H1 (cell line): ENCODE data around the gene RPL32. TPM values are rescaled to one million over a fixed set of nuclear protein-coding genes. Genes with fewer than 3 reads are reported as not detected.

Experiments
- CTCF ChIA-PET: fragments of 300-600 bp; sonication (Branson Sonifier 250); formaldehyde crosslinking; loops from one replicate; lab custom pipeline; 2021; ENCODE audit not compliant: partially characterized antibody; lab: Charles Lee
- POLR2A ChIA-PET: fragments of 300-600 bp; sonication (Branson Sonifier 250); formaldehyde crosslinking; loops from one replicate; lab custom pipeline; 2021; ENCODE audit warnings: inconsistent platforms; ENCODE audit not compliant: partially characterized antibody; lab: Charles Lee
- DNase-seq, 2 experiments: peaks; one replicate each; pipeline versions ENCODE4 v3.0.0 to v3.0.0-alpha.2; 2010 to 2022; ENCODE audit warnings: low spot score in 2 of 2, low read depth in 1 of 2, mixed read lengths in 1 of 2
- FAIRE-seq: peaks from 2 replicates; lab custom pipeline; 2011; peaks lifted over from hg19 to GRCh38; lab: Jason Lieb, UNC
- H2AFZ ChIP-seq: 2 replicates; pipeline ENCODE4 v1.8.1; 2012; ENCODE audit warnings: low read length, inconsistent platforms
- H2AK5ac ChIP-seq: 2 replicates; pipeline ENCODE4 v1.6.1; 2013; ENCODE audit warnings: low read depth, low read length
- H2BK120ac ChIP-seq: replicated peaks from 2 replicates; pipeline ENCODE3; 2013; ENCODE audit warnings: low read depth, low read length, inconsistent platforms
- H2BK12ac ChIP-seq: 2 replicates; pipeline ENCODE4 v1.6.1; 2013; ENCODE audit warnings: low read depth, low read length
- H2BK15ac ChIP-seq: 2 replicates; pipeline ENCODE4 v1.6.1; 2013; ENCODE audit warnings: low read length
- H2BK20ac ChIP-seq: 2 replicates; pipeline ENCODE4 v1.6.1; 2013; ENCODE audit warnings: low read length
- H2BK5ac ChIP-seq: 2 replicates; pipeline ENCODE4 v1.6.1; 2013; ENCODE audit warnings: low read depth, low read length
- H3K14ac ChIP-seq: 2 replicates; pipeline ENCODE4 v1.6.1; 2013; ENCODE audit warnings: inconsistent platforms; ENCODE audit not compliant: insufficient read length
- H3K18ac ChIP-seq: 2 replicates; pipeline ENCODE4 v1.6.1; 2013; ENCODE audit warnings: low read length; ENCODE audit errors: extremely low read depth
- H3K23ac ChIP-seq: 2 replicates; pipeline ENCODE4 v1.6.1; 2013; ENCODE audit warnings: inconsistent platforms; ENCODE audit not compliant: insufficient read length
- H3K23me2 ChIP-seq: 2 replicates; pipeline ENCODE4 v1.6.1; 2013; ENCODE audit warnings: low read depth, low read length
- H3K27ac ChIP-seq: 2 replicates; pipeline ENCODE4 v1.6.1; 2011; ENCODE audit warnings: low read depth, low read length, inconsistent platforms
- H3K27me3 ChIP-seq, 4 experiments: replicated peaks in 1 of 4; 1 replicate in 1 of 4; 2 replicates in 3 of 4; pipeline versions ENCODE4 v1.6.1 to v1.8.1; 2011 to 2013; ENCODE audit warnings: low read length in 3 of 4, mild to moderate bottlenecking in 3 of 4, inconsistent platforms in 2 of 4, mixed read lengths in 2 of 4, moderate library complexity in 1 of 4; ENCODE audit not compliant: control insufficient read depth in 3 of 4, insufficient read depth in 3 of 4; ENCODE audit errors: extremely low read depth in 1 of 4
- H3K36me3 ChIP-seq, 4 experiments: 2 replicates each; pipeline versions ENCODE4 v1.6.1 to v1.8.1; 2011 to 2013; ENCODE audit warnings: mild to moderate bottlenecking in 4 of 4, low read length in 3 of 4, moderate library complexity in 2 of 4, control low read depth in 1 of 4, inconsistent platforms in 1 of 4; ENCODE audit not compliant: insufficient read depth in 4 of 4, control insufficient read depth in 2 of 4
- H3K4ac ChIP-seq: replicated peaks from 2 replicates; pipeline ENCODE3; 2013; ENCODE audit warnings: low read length, low read depth, mixed read lengths, inconsistent platforms; ENCODE audit not compliant: insufficient read length
- H3K4me1 ChIP-seq, 4 experiments: replicated peaks in 1 of 4; 1 replicate in 1 of 4; 2 replicates in 3 of 4; pipeline versions ENCODE4 v1.6.1 to v1.8.1; 2011 to 2013; ENCODE audit warnings: low read length in 3 of 4, inconsistent platforms in 2 of 4, mixed read lengths in 1 of 4; ENCODE audit not compliant: insufficient read depth in 4 of 4, control insufficient read depth in 3 of 4
- H3K4me2 ChIP-seq, 2 experiments: 2 replicates each; pipeline versions ENCODE4 v1.6.1 to v1.8.1; 2011 to 2013; ENCODE audit warnings: low read depth in 2 of 2, low read length in 2 of 2, control low read depth in 1 of 2, inconsistent platforms in 1 of 2, mild to moderate bottlenecking in 1 of 2; ENCODE audit not compliant: insufficient read depth in 1 of 2
- H3K4me3 ChIP-seq, 4 experiments: fragments of 200-600, 300-600 bp in 1 of 4; sonication (generic), shearing (Covaris generic), sonication (Bioruptor Twin) in 1 of 4; 2 replicates each; pipeline versions ENCODE4 v1.5.1 to v1.8.1; 2011 to 2016; ENCODE audit warnings: low read length in 4 of 4, low read depth in 3 of 4, control low read depth in 2 of 4, inconsistent platforms in 2 of 4, mild to moderate bottlenecking in 2 of 4, mixed read lengths in 1 of 4, moderate library complexity in 1 of 4; ENCODE audit not compliant: insufficient read depth in 2 of 4; ENCODE audit errors: extremely low read depth in 1 of 4
- H3K56ac ChIP-seq: replicated peaks from 2 replicates; pipeline ENCODE3; 2013; ENCODE audit warnings: low read depth, mild to moderate bottlenecking, mixed read lengths, low read length, inconsistent platforms; ENCODE audit not compliant: insufficient read length
- H3K79me1 ChIP-seq: 2 replicates; pipeline ENCODE4 v1.6.1; 2013; ENCODE audit warnings: low read depth, low read length, control low read depth
- H3K79me2 ChIP-seq, 2 experiments: 2 replicates each; pipeline versions ENCODE4 v1.6.1 to v1.8.1; 2012 to 2013; ENCODE audit warnings: low read length in 2 of 2, mild to moderate bottlenecking in 2 of 2, inconsistent platforms in 1 of 2; ENCODE audit not compliant: insufficient read depth in 2 of 2, control insufficient read depth in 1 of 2
- H3K9ac ChIP-seq, 4 experiments: replicated peaks in 1 of 4; 1 replicate in 1 of 4; 2 replicates in 3 of 4; pipeline versions ENCODE4 v1.6.1 to v1.8.1; 2011 to 2013; ENCODE audit warnings: low read depth in 3 of 4, low read length in 3 of 4, control low read depth in 2 of 4, mild to moderate bottlenecking in 2 of 4, moderate library complexity in 2 of 4, inconsistent platforms in 1 of 4; ENCODE audit errors: extremely low read depth in 1 of 4
- H3K9me3 ChIP-seq, 2 experiments: 2 replicates each; pipeline versions ENCODE4 v1.6.1 to v1.8.1; 2012 to 2013; ENCODE audit warnings: mild to moderate bottlenecking in 2 of 2, moderate library complexity in 2 of 2, control low read depth in 1 of 2, inconsistent platforms in 1 of 2, low read depth in 1 of 2, low read length in 1 of 2, mixed read lengths in 1 of 2; ENCODE audit not compliant: insufficient read depth in 2 of 2
- H4K20me1 ChIP-seq, 2 experiments: replicated peaks in 1 of 2; 2 replicates each; pipeline versions ENCODE3 to v1.8.1; 2011 to 2013; ENCODE audit warnings: inconsistent platforms in 2 of 2, low read length in 2 of 2, mild to moderate bottlenecking in 1 of 2; ENCODE audit not compliant: insufficient read depth in 2 of 2, control insufficient read depth in 1 of 2
- H4K5ac ChIP-seq: 2 replicates; pipeline ENCODE4 v1.6.1; 2013; ENCODE audit warnings: low read length, low read depth, mixed read lengths, inconsistent platforms; ENCODE audit not compliant: insufficient read length
- H4K8ac ChIP-seq: 2 replicates; pipeline ENCODE4 v1.8.0; 2013; ENCODE audit warnings: mild to moderate bottlenecking, moderate library complexity, low read length, inconsistent platforms; ENCODE audit not compliant: insufficient read depth; ENCODE audit errors: extremely low read depth
- H4K91ac ChIP-seq: replicated peaks from 2 replicates; pipeline ENCODE3; 2013; ENCODE audit warnings: low read length, mixed read lengths, inconsistent platforms; ENCODE audit not compliant: insufficient read length
- WGBS, 2 experiments: shearing (Covaris generic) in 1 of 2; methylation state at CpG; one replicate each; pipeline versions ENCODE4 v1.1.6 to v1.1.7; 2013 to 2015; ENCODE audit warnings: low lambda C conversion rate in 2 of 2, mixed read lengths in 2 of 2, inconsistent platforms in 1 of 2, low coverage in 1 of 2, missing lambda C conversion rate in 1 of 2; ENCODE audit not compliant: insufficient replicate concordance in 2 of 2, insufficient coverage in 1 of 2, insufficient read length in 1 of 2; ENCODE audit errors: extremely low coverage in 1 of 2, missing lambda C conversion rate in 1 of 2; 5-methylcytosine and 5-hydroxymethylcytosine counted together
- polyA plus RNA-seq, 7 experiments: library from polyadenylated mRNA; depleted of rRNA in 3 of 7; stranded (reverse) in 5 of 7; unstranded in 2 of 7; fragments of >200 nt in 5 of 7; fragments of 200-250 nt in 2 of 7; gene quantifications; 1 replicate in 5 of 7; 2 replicates in 1 of 7; 4 replicates in 1 of 7; pipeline versions ENCODE4 v1.2.1 to v1.2.3, GENCODE V29; 2011 to 2013; ENCODE audit warnings: missing spikeins in 2 of 7, mixed read lengths in 2 of 7
- total RNA-seq: library from RNA; stranded (reverse); fragmentation: NEBNext Ultra II Directional; extraction: Animal tissue kit (Norgen Biotek cat#: 25700); gene quantifications from 2 replicates; pipeline ENCODE4 v1.2.1, GENCODE V29; 2021
- TF ChIP-seq, protein P1 (sequence below): IDR thresholded peaks from 2 replicates; pipeline ENCODE4 v1.6.1; 2012; ENCODE audit warnings: low read length, inconsistent platforms
- TF ChIP-seq, protein P2 (sequence below), 3 experiments: IDR thresholded peaks; 1 replicate in 2 of 3; 2 replicates in 1 of 3; pipeline versions ENCODE4 v1.5.1 to v1.6.1; 2011; ENCODE audit warnings: low read length in 3 of 3, mild to moderate bottlenecking in 3 of 3, inconsistent platforms in 2 of 3, low read depth in 1 of 3, moderate library complexity in 1 of 3; ENCODE audit not compliant: insufficient read depth in 1 of 3; ENCODE audit errors: control extremely low read depth in 1 of 3

Gene RPL32
- total and polyA plus RNA-seq, 2 of the 8 experiments (the other 6 are each of a cell fraction or from before 2014, with no cell fraction given): 1,443 to 2,043 TPM

DNA sequence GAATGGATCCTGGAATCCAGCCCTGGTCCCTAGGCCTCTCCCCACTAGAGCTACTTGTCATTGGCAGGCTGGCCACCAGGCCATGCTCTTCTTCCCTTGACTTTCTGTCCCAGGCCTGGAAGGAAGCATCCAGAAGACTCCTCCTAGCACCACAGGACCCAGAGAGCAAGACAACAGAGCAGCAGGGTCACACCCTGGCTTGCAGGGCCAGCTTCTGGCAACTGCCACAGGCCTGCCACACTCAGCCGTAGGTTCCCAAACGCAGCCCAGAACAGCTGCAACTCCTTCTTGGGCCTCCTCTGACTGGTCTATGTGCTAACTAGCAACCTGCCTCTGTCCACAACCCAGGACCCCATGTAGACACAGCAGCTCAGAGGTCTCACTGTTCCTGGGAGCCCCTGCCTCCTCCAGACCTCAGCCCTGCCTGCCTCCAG, 36.8 kb upstream of the RPL32 start:
- Histone ChIP-seq H4K20me1 (peaks cover 0 to 3% of the 10 kb centered on the region in 2 experiments), H3K27me3 (peaks cover 0 to 15% (median 8%) of the 10 kb centered on the region in 4 experiments; a peak in 3 of 7 replicates), H2BK120ac (no peak overlapping the region), H2BK5ac (no peak overlapping the region), H3K14ac (no peak overlapping the region), H3K9me3 (no peaks in the 10 kb centered on the region), H3K27ac (no peak overlapping the region), H4K91ac (no peak overlapping the region), H2AFZ (no peak overlapping the region), H3K79me2 (no peaks in the 10 kb centered on the region), H3K9ac (no peak overlapping the region), H2BK20ac (no peak overlapping the region), H2BK15ac (no peak overlapping the region), H4K8ac (no peak overlapping the region), H3K79me1 (no peaks in the 10 kb centered on the region), H3K23ac (no peak overlapping the region), H2AK5ac (no peak overlapping the region), H3K4me3 (no peak overlapping the region), H3K4me1 (peaks cover 0 to 3% (median 0%) of the 10 kb centered on the region in 4 experiments; a peak in 2 of 7 replicates), H3K4ac (no peak overlapping the region), H2BK12ac (no peak overlapping the region), H3K36me3 (no peaks in the 10 kb centered on the region), H3K23me2 (no peaks in the 10 kb centered on the region; the same call in 1 of the 2 replicates), H3K18ac (no peak overlapping the region), H4K5ac (no peak overlapping the region), H3K4me2 (no peak overlapping the region), H3K56ac (no peak overlapping the region)
- FAIRE-seq: no peak
- ChIA-PET CTCF (interaction anchor here (0.8 to 21.3 kb wide), 9 partner anchors 11 to 214 kb away, joined by 3 to 353 read pairs (median 4); partner anchors contain the start of gene RPL32), POLR2A (interaction anchor here (1.1 to 2.2 kb wide), 7 partner anchors 10 to 52 kb away, joined by 3 to 11 read pairs (median 4); partner anchors contain the start of gene RPL32)
- 66% methylated on average over 2 of the region's 2 CpGs; no CpG with 5 or more reads in 1 of the 2 experiments for WGBS, 2 experiments
- no peak for DNase-seq
- TF ChIP-seq, protein P1, sequence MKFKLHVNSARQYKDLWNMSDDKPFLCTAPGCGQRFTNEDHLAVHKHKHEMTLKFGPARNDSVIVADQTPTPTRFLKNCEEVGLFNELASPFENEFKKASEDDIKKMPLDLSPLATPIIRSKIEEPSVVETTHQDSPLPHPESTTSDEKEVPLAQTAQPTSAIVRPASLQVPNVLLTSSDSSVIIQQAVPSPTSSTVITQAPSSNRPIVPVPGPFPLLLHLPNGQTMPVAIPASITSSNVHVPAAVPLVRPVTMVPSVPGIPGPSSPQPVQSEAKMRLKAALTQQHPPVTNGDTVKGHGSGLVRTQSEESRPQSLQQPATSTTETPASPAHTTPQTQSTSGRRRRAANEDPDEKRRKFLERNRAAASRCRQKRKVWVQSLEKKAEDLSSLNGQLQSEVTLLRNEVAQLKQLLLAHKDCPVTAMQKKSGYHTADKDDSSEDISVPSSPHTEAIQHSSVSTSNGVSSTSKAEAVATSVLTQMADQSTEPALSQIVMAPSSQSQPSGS: no peak
- TF ChIP-seq, protein P2, sequence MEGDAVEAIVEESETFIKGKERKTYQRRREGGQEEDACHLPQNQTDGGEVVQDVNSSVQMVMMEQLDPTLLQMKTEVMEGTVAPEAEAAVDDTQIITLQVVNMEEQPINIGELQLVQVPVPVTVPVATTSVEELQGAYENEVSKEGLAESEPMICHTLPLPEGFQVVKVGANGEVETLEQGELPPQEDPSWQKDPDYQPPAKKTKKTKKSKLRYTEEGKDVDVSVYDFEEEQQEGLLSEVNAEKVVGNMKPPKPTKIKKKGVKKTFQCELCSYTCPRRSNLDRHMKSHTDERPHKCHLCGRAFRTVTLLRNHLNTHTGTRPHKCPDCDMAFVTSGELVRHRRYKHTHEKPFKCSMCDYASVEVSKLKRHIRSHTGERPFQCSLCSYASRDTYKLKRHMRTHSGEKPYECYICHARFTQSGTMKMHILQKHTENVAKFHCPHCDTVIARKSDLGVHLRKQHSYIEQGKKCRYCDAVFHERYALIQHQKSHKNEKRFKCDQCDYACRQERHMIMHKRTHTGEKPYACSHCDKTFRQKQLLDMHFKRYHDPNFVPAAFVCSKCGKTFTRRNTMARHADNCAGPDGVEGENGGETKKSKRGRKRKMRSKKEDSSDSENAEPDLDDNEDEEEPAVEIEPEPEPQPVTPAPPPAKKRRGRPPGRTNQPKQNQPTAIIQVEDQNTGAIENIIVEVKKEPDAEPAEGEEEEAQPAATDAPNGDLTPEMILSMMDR (IDR thresholded peaks at IDR 0.05; ENCODE audit: control extremely low read depth in 1 of 3, insufficient read depth in 1 of 3, low read depth in 1 of 3, low read length in 3 of 3): 0 out of 4 replicates have a peak, but pooled peaks of 1 of the 3 experiments have one; percentile 17
